A172 (cell line): ENCODE measurements around the gene SMR3A. TPM values are rescaled to one million over a fixed set of nuclear protein-coding genes. Genes with fewer than 3 reads are reported as not detected.

ENCODE experiments used
- total RNA-seq: library from RNA; depleted of rRNA; stranded (reverse); fragments of >200 nt; shearing (Covaris generic); gene quantifications from 2 replicates; pipeline ENCODE4 v1.2.3, GENCODE V29; 2014; rRNA removed

The SMR3A gene
- total RNA-seq, 1 experiment from 2014 or later: not detected

Other genes starting within 250 kb of the SMR3A start
- not detected in 2 replicates for gene PRR27, start 206.5 kb upstream of the SMR3A start, total RNA-seq
- gene ODAM, start 165.0 kb upstream of the SMR3A start, total RNA-seq: not detected in 2 replicates
- not detected in 2 replicates for gene FDCSP, start 134.6 kb upstream of the SMR3A start, total RNA-seq
- gene CSN3, start 118.2 kb upstream of the SMR3A start, total RNA-seq: not detected in 2 replicates
- gene CABS1, start 25.8 kb upstream of the SMR3A start, total RNA-seq: not detected in 2 replicates
- gene SMR3B, start 22.4 kb downstream of the SMR3A start, total RNA-seq: not detected in 2 replicates
- not detected in 2 replicates for gene OPRPN, start 37.2 kb downstream of the SMR3A start, total RNA-seq
- gene MUC7, start 111.4 kb downstream of the SMR3A start, total RNA-seq: not detected in 2 replicates
- gene AMTN, start 157.8 kb downstream of the SMR3A start, total RNA-seq: 17.4 and 29.6 TPM in 2 replicates
- 0.17 TPM in 1 of 2 replicates, not detected in the other for gene AMBN, start 231.5 kb downstream of the SMR3A start, total RNA-seq